K562 (cell line): ENCODE data around the gene PRDM12. TPM values are rescaled to one million over a fixed set of nuclear protein-coding genes. Genes with fewer than 3 reads are reported as not detected.

Experiments used
- CTCF ChIP-seq, 3 experiments: IDR thresholded peaks in 2 of 3; conservative IDR thresholded peaks in 1 of 3; 2 replicates each; pipeline ENCODE4 v1.5.1; 2011 to 2012; ENCODE audit warnings: low read length in 3 of 3, mild to moderate bottlenecking in 3 of 3, control low read depth in 2 of 3, improper control_type of control experiment in 1 of 3, inconsistent platforms in 1 of 3, low read depth in 1 of 3, mixed read lengths in 1 of 3, moderate library complexity in 1 of 3; ENCODE audit not compliant: insufficient read depth in 2 of 3
- CTCFL ChIP-seq: IDR thresholded peaks from 2 replicates; pipeline ENCODE4 v1.6.1; 2011; ENCODE audit warnings: borderline replicate concordance, low read depth, mild to moderate bottlenecking, moderate library complexity, low read length; ENCODE audit not compliant: insufficient read depth, poor library complexity, severe bottlenecking
- IRF1 ChIP-seq: sonication (generic); formaldehyde crosslinking; IDR thresholded peaks from 2 replicates; pipeline ENCODE4 v1.8.0; 2022; ENCODE audit warnings: missing genetic modification reagents, mild to moderate bottlenecking, borderline replicate concordance
- KLF16 ChIP-seq: IDR thresholded peaks from 2 replicates; pipeline ENCODE4 v1.6.1; 2016; ENCODE audit warnings: antibody characterized with exemption
- LARP7 ChIP-seq: fragments of 450-650 bp; IDR thresholded peaks from 2 replicates; pipeline ENCODE4 v1.6.1; 2016
- MYNN ChIP-seq, 2 experiments: sonication (generic); formaldehyde crosslinking in 1 of 2; IDR thresholded peaks; 2 replicates each; pipeline versions ENCODE4 v1.5.0 to v1.6.1; 2016 to 2020; ENCODE audit warnings: antibody characterized with exemption in 1 of 2, missing genetic modification reagents in 1 of 2
- RAD21 ChIP-seq, 2 experiments: fragments of 250-450 bp in 1 of 2; fragments of 450-650 bp in 1 of 2; sonication (Bioruptor Pico) in 1 of 2; formaldehyde crosslinking in 1 of 2; IDR thresholded peaks in 1 of 2; conservative IDR thresholded peaks in 1 of 2; 2 replicates each; pipeline versions ENCODE4 v1.4.0 to v1.8.0; 2020 to 2022; ENCODE audit warnings: mild to moderate bottlenecking in 2 of 2, moderate library complexity in 1 of 2
- RB1 ChIP-seq: fragments of 450-650 bp; IDR thresholded peaks from 2 replicates; pipeline ENCODE4 v1.6.1; 2017; ENCODE audit warnings: low read depth, mild to moderate bottlenecking
- RBFOX2 ChIP-seq: fragments of 200-400 bp; formaldehyde crosslinking; IDR thresholded peaks from 2 replicates; pipeline ENCODE4 v1.6.1; 2017; ENCODE audit warnings: low read depth, mild to moderate bottlenecking, low read length, moderate library complexity
- SMC3 ChIP-seq: conservative IDR thresholded peaks from 2 replicates; pipeline ENCODE4 v1.6.1; 2011; ENCODE audit warnings: low read depth, low read length, improper control_type of control experiment; ENCODE audit not compliant: insufficient read depth
- SPI1 ChIP-seq: IDR thresholded peaks from 2 replicates; pipeline ENCODE4 v1.6.1; 2011; ENCODE audit warnings: low read depth, low read length, control low read depth, borderline replicate concordance
- STAG1 ChIP-seq: sonication (generic); formaldehyde crosslinking; IDR thresholded peaks from 2 replicates; pipeline ENCODE4 v1.5.0; 2020; ENCODE audit warnings: missing genetic modification reagents, borderline replicate concordance
- XRCC5 ChIP-seq: fragments of 200-400 bp; formaldehyde crosslinking; IDR thresholded peaks from 2 replicates; pipeline ENCODE4 v1.6.1; 2017; ENCODE audit warnings: low read depth, mild to moderate bottlenecking, low read length
- ZNF740 ChIP-seq, 3 experiments: fragments of 200-800 bp in 1 of 3; sonication (Bioruptor generic) in 1 of 3; sonication (generic) in 1 of 3; formaldehyde crosslinking in 1 of 3; IDR thresholded peaks; 2 replicates each; pipeline versions ENCODE4 v1.6.1 to v1.8.0; 2016 to 2022; ENCODE audit warnings: mild to moderate bottlenecking in 2 of 3, missing compliant biosample characterization in 2 of 3, missing genetic modification characterization in 2 of 3, missing genetic modification reagents in 1 of 3
- ZNF764 ChIP-seq: fragments of 250-450 bp; sonication (Bioruptor Pico); IDR thresholded peaks from 2 replicates; pipeline ENCODE4 v1.4.0; 2020; ENCODE audit warnings: low read depth, mild to moderate bottlenecking, moderate library complexity
- polyA plus RNA-seq, 8 experiments: library from polyadenylated mRNA; depleted of rRNA in 4 of 8; stranded (reverse) in 5 of 8; unstranded in 3 of 8; fragments of >200 nt; fragmentation: Nextera tagmentation in 2 of 8; fragmentation: Illumina TruSeq in 1 of 8; extraction: Ambion mirVana in 2 of 8; extraction: Trizol in 1 of 8; gene quantifications; 2 replicates each; pipeline versions ENCODE4 v1.2.1 to v1.2.3, GENCODE V29; 2011 to 2014; ENCODE audit warnings: inconsistent platforms in 1 of 8, missing spikeins in 1 of 8
- total RNA-seq, 7 experiments: library from RNA; depleted of rRNA in 6 of 7; stranded (reverse); fragments of >200 nt in 6 of 7; fragmentation: Illumina TruSeq in 2 of 7; extraction: Trizol in 2 of 7; gene quantifications; 2 replicates each; pipeline versions ENCODE4 v1.2.1 to v1.2.3, GENCODE V29; 2011 to 2021; ENCODE audit warnings: low replicate concordance in 1 of 7
- TF ChIP-seq, protein P1 (sequence below): sonication (generic); formaldehyde crosslinking; IDR thresholded peaks from 2 replicates; pipeline ENCODE4 v1.9.0; 2022; ENCODE audit warnings: mild to moderate bottlenecking, missing genetic modification reagents

Gene PRDM12
- total and polyA plus RNA-seq, 9 of the 15 experiments (the other 6 are each of a cell fraction or from before 2014, with no cell fraction given) = 0.04 to 0.22 (median 0.07) TPM; not detected in 3

GRCh38 chr9:130701059-130702022 lies 36.9 kb downstream of the PRDM12 start (continued):
- peak; percentile 95 for TF ChIP-seq CTCFL
- peak; percentile 62; the same call in 1 of the 2 replicates for TF ChIP-seq XRCC5
- peak; percentile 9; the same call in 1 of the 2 replicates for TF ChIP-seq RB1
- peak; percentile 88 to 97 (median 89) for TF ChIP-seq CTCF (IDR thresholded peaks at IDR 0.05 in 2 of 3, conservative IDR thresholded peaks at IDR 0.05 in 1 of 3; ENCODE audit: insufficient read depth in 2 of 3, low read depth in 1 of 3, low read length in 3 of 3)
- TF ChIP-seq STAG1 (CRISPR knock-in tag) = peak; percentile 73; the same call in 1 of the 2 replicates
- 0 out of 2 replicates have a peak, but pooled peaks have one; percentile 46 for TF ChIP-seq IRF1 (CRISPR knock-in tag)
- TF ChIP-seq MYNN (IDR thresholded peaks at IDR 0.05) = peak; percentile 39; the same call in 1 of the 2 replicates
- no peak for TF ChIP-seq MYNN (CRISPR knock-in tag; IDR thresholded peaks at IDR 0.05)
- 0 out of 2 replicates have a peak, but pooled peaks have one; percentile 53 for TF ChIP-seq KLF16
- TF ChIP-seq RBFOX2 = peak; percentile 36
- TF ChIP-seq, protein P1, sequence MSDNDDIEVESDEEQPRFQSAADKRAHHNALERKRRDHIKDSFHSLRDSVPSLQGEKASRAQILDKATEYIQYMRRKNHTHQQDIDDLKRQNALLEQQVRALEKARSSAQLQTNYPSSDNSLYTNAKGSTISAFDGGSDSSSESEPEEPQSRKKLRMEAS (CRISPR knock-in tag) = no peak
- 0 out of 2 replicates have a peak, but pooled peaks have one; percentile 39 for TF ChIP-seq SPI1
- no peak for TF ChIP-seq ZNF740 (CRISPR knock-in tag; IDR thresholded peaks at IDR 0.05)
- TF ChIP-seq ZNF740 (tag; IDR thresholded peaks at IDR 0.05) = 0 out of 4 replicates have a peak, but pooled peaks of 1 of the 2 experiments have one; percentile 20
- peak; percentile 52 to 74 for TF ChIP-seq RAD21 (CRISPR knock-in tag; conservative IDR thresholded peaks at IDR 0.05 in 1 of 2, IDR thresholded peaks at IDR 0.05 in 1 of 2)
- no peak for TF ChIP-seq ZNF764 (CRISPR knock-in tag)
- TF ChIP-seq SMC3 = peak; percentile 58
- no peak for TF ChIP-seq LARP7
